Suprapubic skin (tissue), 4 donors: ENCODE data around the gene PTPN14. TPM values are rescaled to one million over a fixed set of nuclear protein-coding genes. Genes with fewer than 3 reads are reported as not detected.

Source experiments
- DNase-seq, 2 donors: peaks; one replicate each; pipeline ENCODE4 v3.0.0-alpha.2; 2019; ENCODE audit warnings: low spot score in 2 of 2
- H3K27ac ChIP-seq: fragments of 200-600 bp; sonication (generic); one replicate; pipeline ENCODE4 v1.5.1; 2019
- H3K27me3 ChIP-seq: fragments of 200-600 bp; sonication (generic); one replicate; pipeline ENCODE4 v1.5.1; 2019
- H3K36me3 ChIP-seq: fragments of 200-600 bp; sonication (generic); one replicate; pipeline ENCODE4 v1.5.1; 2019
- H3K4me1 ChIP-seq: fragments of 200-600 bp; sonication (generic); one replicate; pipeline ENCODE4 v1.5.1; 2019
- H3K4me3 ChIP-seq: fragments of 200-600 bp; sonication (generic); one replicate; pipeline ENCODE4 v1.5.1; 2019; ENCODE audit warnings: mild to moderate bottlenecking
- H3K9me3 ChIP-seq: fragments of 200-600 bp; sonication (generic); one replicate; pipeline ENCODE4 v1.5.1; 2019
- EP300 ChIP-seq: sonication (generic); formaldehyde crosslinking; IDR thresholded peaks from one replicate; pipeline ENCODE4 v1.6.1; 2017; ENCODE audit warnings: antibody characterized with exemption
- POLR2A ChIP-seq, 2 donors: fragments of 450-650 bp; IDR thresholded peaks; one replicate each; pipeline ENCODE4 v1.6.1; 2017; ENCODE audit warnings: antibody characterized with exemption in 2 of 2, mild to moderate bottlenecking in 2 of 2, moderate library complexity in 2 of 2
- POLR2AphosphoS5 ChIP-seq, 3 donors: sonication (generic); formaldehyde crosslinking; IDR thresholded peaks; one replicate each; pipeline ENCODE4 v1.6.1; 2017; ENCODE audit warnings: antibody characterized with exemption in 3 of 3
- WGBS: methylation state at CpG from one replicate; pipeline ENCODE4 v1.1.5; 2018; 5-methylcytosine and 5-hydroxymethylcytosine counted together
- total RNA-seq, 4 donors: library from RNA; depleted of rRNA; stranded (reverse); fragments of >200 nt; gene quantifications; one replicate each; pipeline ENCODE4 v1.1.0, GENCODE V29; 2016
- TF ChIP-seq, protein P1 (sequence below), 2 donors: fragments of 200-600 bp in 1 of 2; fragments of 450-650 bp in 1 of 2; sonication (generic) in 1 of 2; IDR thresholded peaks; one replicate each; pipeline ENCODE4 v1.5.1; 2016 to 2019; ENCODE audit warnings: antibody characterized with exemption in 2 of 2, mild to moderate bottlenecking in 1 of 2, moderate library complexity in 1 of 2

PTPN14 gene
- total RNA-seq, 4 donors from 2014 or later = 67.9 to 159 (median 96.4) TPM

- peak overlapping the region; percentile 88 for H3K27ac ChIP-seq
- no peak for DNase-seq
- H3K9me3 ChIP-seq = no peaks in the 10 kb centered on the region
- 49% methylated on average over 10 of the region's 10 CpGs for WGBS
- no peaks in the 10 kb centered on the region for H3K36me3 ChIP-seq
- TF ChIP-seq, protein P1, sequence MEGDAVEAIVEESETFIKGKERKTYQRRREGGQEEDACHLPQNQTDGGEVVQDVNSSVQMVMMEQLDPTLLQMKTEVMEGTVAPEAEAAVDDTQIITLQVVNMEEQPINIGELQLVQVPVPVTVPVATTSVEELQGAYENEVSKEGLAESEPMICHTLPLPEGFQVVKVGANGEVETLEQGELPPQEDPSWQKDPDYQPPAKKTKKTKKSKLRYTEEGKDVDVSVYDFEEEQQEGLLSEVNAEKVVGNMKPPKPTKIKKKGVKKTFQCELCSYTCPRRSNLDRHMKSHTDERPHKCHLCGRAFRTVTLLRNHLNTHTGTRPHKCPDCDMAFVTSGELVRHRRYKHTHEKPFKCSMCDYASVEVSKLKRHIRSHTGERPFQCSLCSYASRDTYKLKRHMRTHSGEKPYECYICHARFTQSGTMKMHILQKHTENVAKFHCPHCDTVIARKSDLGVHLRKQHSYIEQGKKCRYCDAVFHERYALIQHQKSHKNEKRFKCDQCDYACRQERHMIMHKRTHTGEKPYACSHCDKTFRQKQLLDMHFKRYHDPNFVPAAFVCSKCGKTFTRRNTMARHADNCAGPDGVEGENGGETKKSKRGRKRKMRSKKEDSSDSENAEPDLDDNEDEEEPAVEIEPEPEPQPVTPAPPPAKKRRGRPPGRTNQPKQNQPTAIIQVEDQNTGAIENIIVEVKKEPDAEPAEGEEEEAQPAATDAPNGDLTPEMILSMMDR (IDR thresholded peaks at IDR 0.05) = no peak
- TF ChIP-seq EP300 = no peak
- no peak for TF ChIP-seq POLR2A (IDR thresholded peaks at IDR 0.05)
- peaks cover 64% of the 10 kb centered on the region for H3K4me1 ChIP-seq
- peak overlapping the region; percentile 13 for H3K4me3 ChIP-seq
- no peaks in the 10 kb centered on the region for H3K27me3 ChIP-seq
Measured at GRCh38 chr1:214476229-214476985, 75.0 kb downstream of the PTPN14 start.

- no peaks in the 10 kb centered on the region for H3K27me3 ChIP-seq
- H3K9me3 ChIP-seq = no peaks in the 10 kb centered on the region
- 94% methylated on average over 3 of the region's 3 CpGs for WGBS
- no peak overlapping the region for H3K4me3 ChIP-seq
- H3K36me3 ChIP-seq = no peaks in the 10 kb centered on the region
- peaks cover 67% of the 10 kb centered on the region for H3K4me1 ChIP-seq
- H3K27ac ChIP-seq = peak overlapping the region; percentile 88
- DNase-seq = no peak
- TF ChIP-seq POLR2A (IDR thresholded peaks at IDR 0.05) (no peak), EP300 (no peak)
- TF ChIP-seq, protein P1 (IDR thresholded peaks at IDR 0.05) = no peak
Measured at GRCh38 chr1:214475746-214476145, 75.7 kb downstream of the PTPN14 start.

- Histone ChIP-seq H3K27ac (peak overlapping the region; percentile 88), H3K9me3 (no peaks in the 10 kb centered on the region), H3K36me3 (no peaks in the 10 kb centered on the region), H3K4me3 (no peak overlapping the region), H3K4me1 (peaks cover 67% of the 10 kb centered on the region), H3K27me3 (no peaks in the 10 kb centered on the region)
- no peak for DNase-seq
- 66% methylated on average over 2 of the region's 2 CpGs for WGBS
- TF ChIP-seq EP300 (no peak), POLR2A (IDR thresholded peaks at IDR 0.05) (no peak), POLR2AphosphoS5 (IDR thresholded peaks at IDR 0.05) (no peak)
- TF ChIP-seq, protein P1 (IDR thresholded peaks at IDR 0.05) = no peak
Measured at GRCh38 chr1:214475331-214475730, 76.1 kb downstream of the PTPN14 start.

GRCh38 chr1:214474467-214474866, 76.9 kb downstream of the PTPN14 start:
- no peaks in the 10 kb centered on the region for H3K9me3 ChIP-seq
- H3K27me3 ChIP-seq = no peaks in the 10 kb centered on the region
- H3K36me3 ChIP-seq = no peaks in the 10 kb centered on the region
- no peak for DNase-seq
- peak overlapping the region; percentile 88 for H3K27ac ChIP-seq
- H3K4me1 ChIP-seq = peaks cover 67% of the 10 kb centered on the region
- TF ChIP-seq, protein P1 (IDR thresholded peaks at IDR 0.05) = no peak
- WGBS = 72% methylated on average over 3 of the region's 3 CpGs
- H3K4me3 ChIP-seq = no peak overlapping the region

- H3K27me3 ChIP-seq = no peaks in the 10 kb centered on the region
- 98% methylated on average over 2 of the region's 2 CpGs for WGBS
Measured at GRCh38 chr1:214473862-214474261, 77.5 kb downstream of the PTPN14 start.

More at GRCh38 chr1:214473862-214474261, 77.5 kb downstream of the PTPN14 start:
- no peaks in the 10 kb centered on the region for H3K36me3 ChIP-seq
- no peaks in the 10 kb centered on the region for H3K9me3 ChIP-seq
- no peak for DNase-seq
- no peak overlapping the region for H3K4me3 ChIP-seq
- H3K27ac ChIP-seq = peak overlapping the region; percentile 18
- TF ChIP-seq, protein P1 (IDR thresholded peaks at IDR 0.05) = no peak
- TF ChIP-seq POLR2A (IDR thresholded peaks at IDR 0.05) (no peak), EP300 (no peak), POLR2AphosphoS5 (IDR thresholded peaks at IDR 0.05) (no peak)
- H3K4me1 ChIP-seq = peaks cover 67% of the 10 kb centered on the region
